Mucosa of descending colon (tissue), 3 donors: ENCODE results near the gene PSD. TPM values are rescaled to one million over a fixed set of nuclear protein-coding genes. Genes with fewer than 3 reads are reported as not detected.
A peak's percentile ranks its signal among the peaks of the same experiment; 100 is the strongest.

Source experiments
- ATAC-seq: fragments of 200-7000 bp; cut with Tn5 transposase; one replicate; pipeline ENCODE4 v1.9.1; 2020; ENCODE audit warnings: mild to moderate bottlenecking, moderate library complexity
- DNase-seq, 3 donors: peaks; one replicate each; pipeline ENCODE4 v3.0.0-alpha.2; 2020
- H3K36me3 ChIP-seq: fragments of 200-600 bp; one replicate; pipeline ENCODE4 v1.8.0; 2021; ENCODE audit warnings: low read depth, mild to moderate bottlenecking
- H3K4me1 ChIP-seq: fragments of 200-600 bp; one replicate; pipeline ENCODE4 v1.8.0; 2021; ENCODE audit warnings: low read depth, mild to moderate bottlenecking
- H3K4me3 ChIP-seq: fragments of 200-600 bp; one replicate; pipeline ENCODE4 v1.8.0; 2021; ENCODE audit warnings: mild to moderate bottlenecking
- H3K9me3 ChIP-seq: fragments of 200-600 bp; one replicate; pipeline ENCODE4 v1.8.0; 2021; ENCODE audit warnings: mild to moderate bottlenecking
- intact Hi-C, 2 donors: fragments of 100-400 bp; cut with DNase I in 1 of 2; cut with micrococcal nuclease in 1 of 2; formaldehyde crosslinking; loops; one replicate each; pipeline versions ENCODE4 v1.11.0 to v1.11.1; 2022; cut with DNase I, micrococcal nuclease
- microRNA-seq: library from miRNA; unstranded; fragments of <30 nt; microRNA quantifications from one replicate; pipeline ENCODE4, GENCODE V29; 2019
- total RNA-seq, 3 donors: library from RNA; stranded (reverse); fragmentation: NEBNext Ultra II Directional in 2 of 3; extraction: Animal tissue kit (Norgen Biotek cat#: 25700) in 2 of 3; gene quantifications; one replicate each; pipeline versions ENCODE4 v1.2.1 to v1.2.4, GENCODE V29; 2021 to 2023
- TF ChIP-seq, protein P1 (sequence below): fragments of 200-600 bp; IDR thresholded peaks from one replicate; pipeline ENCODE4 v1.8.0; 2022; ENCODE audit warnings: antibody characterized with exemption, mild to moderate bottlenecking
- donor health status: DM: no; HTN: no; CAD: no; lungs with moderate emphysema.
- donor health status: DM: no; HTN: no; CAD: no.
- donor health status: DM: no; HTN: yes; CAD: no.

PSD gene
- total RNA-seq, 3 donors from 2014 or later, result 8.2 to 228 (median 11.4) TPM

GRCh38 chr10:102354451-102354850 is 64.1 kb downstream of the PSD start:
- Histone ChIP-seq H3K36me3 (peaks cover 11% of the 10 kb centered on the region), H3K4me3 (no peak overlapping the region), H3K4me1 (no peaks in the 10 kb centered on the region), H3K9me3 (no peaks in the 10 kb centered on the region)
- intact Hi-C loops, result loop anchor here (5.0 to 10.0 kb wide), 2 partner anchors 127 to 190 kb away; partner anchors contain the start of gene ELOVL3 (in 2 of the 2)
- DNase-seq (no peak), ATAC-seq (no peak)
- TF ChIP-seq, protein P1, sequence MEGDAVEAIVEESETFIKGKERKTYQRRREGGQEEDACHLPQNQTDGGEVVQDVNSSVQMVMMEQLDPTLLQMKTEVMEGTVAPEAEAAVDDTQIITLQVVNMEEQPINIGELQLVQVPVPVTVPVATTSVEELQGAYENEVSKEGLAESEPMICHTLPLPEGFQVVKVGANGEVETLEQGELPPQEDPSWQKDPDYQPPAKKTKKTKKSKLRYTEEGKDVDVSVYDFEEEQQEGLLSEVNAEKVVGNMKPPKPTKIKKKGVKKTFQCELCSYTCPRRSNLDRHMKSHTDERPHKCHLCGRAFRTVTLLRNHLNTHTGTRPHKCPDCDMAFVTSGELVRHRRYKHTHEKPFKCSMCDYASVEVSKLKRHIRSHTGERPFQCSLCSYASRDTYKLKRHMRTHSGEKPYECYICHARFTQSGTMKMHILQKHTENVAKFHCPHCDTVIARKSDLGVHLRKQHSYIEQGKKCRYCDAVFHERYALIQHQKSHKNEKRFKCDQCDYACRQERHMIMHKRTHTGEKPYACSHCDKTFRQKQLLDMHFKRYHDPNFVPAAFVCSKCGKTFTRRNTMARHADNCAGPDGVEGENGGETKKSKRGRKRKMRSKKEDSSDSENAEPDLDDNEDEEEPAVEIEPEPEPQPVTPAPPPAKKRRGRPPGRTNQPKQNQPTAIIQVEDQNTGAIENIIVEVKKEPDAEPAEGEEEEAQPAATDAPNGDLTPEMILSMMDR, result no peak

Small RNA genes lying within 50 kb of the gene (microRNA-seq; reads per million reads assigned to microRNA genes)
- gene MIR146B, result 3,487 reads per million, percentile 90 among the genes with 10 or more reads in this experiment

Other genes with a start within 250 kb of the PSD start
- under 1 TPM in 1 of 3 donors, not detected in 2; 0.22 TPM for gene ELOVL3, start 192.5 kb downstream of the PSD start, total RNA-seq
- gene PITX3, start 177.3 kb downstream of the PSD start, total RNA-seq, result not detected
- gene GBF1, start 173.3 kb downstream of the PSD start, total RNA-seq, result 10 to 100 TPM; 51.9 to 67.8 (median 62.9) TPM
- 10 to 100 TPM; 26.9 to 72.2 (median 29.0) TPM for gene NFKB2, start 23.1 kb downstream of the PSD start, total RNA-seq
- 10 to 100 TPM; 18.3 to 27.7 (median 20.5) TPM for gene FBXL15, start 2.1 kb upstream of the PSD start, total RNA-seq
- gene CUEDC2, start 13.8 kb upstream of the PSD start, total RNA-seq, result 10 to 100 TPM; 26.6 to 51.9 (median 29.2) TPM
- gene C10orf95, start 32.8 kb upstream of the PSD start, total RNA-seq, result 1 to 10 TPM in 2 of 3 donors, under 1 TPM in 1; 0.41 to 2.3 (median 2.0) TPM
- 100 to 1,000 TPM in 1 of 3 donors, 10 to 100 TPM in 2; 70.6 to 121 (median 77.7) TPM for gene ACTR1A, start 83.9 kb upstream of the PSD start, total RNA-seq
- 10 to 100 TPM in 1 of 3 donors, 1 to 10 TPM in 2; 9.0 to 13.9 (median 9.5) TPM for gene SUFU, start 85.2 kb upstream of the PSD start, total RNA-seq
- gene TRIM8, start 225.7 kb upstream of the PSD start, total RNA-seq, result 10 to 100 TPM; 65.5 to 89.9 (median 71.3) TPM